A673 (cell line): Measurements from ENCODE around the gene CNN1.
"Not testable (repeated sequence)": the region's sequence is repeated elsewhere in the genome, so short reads cannot be mapped to it uniquely, and the experiment has no call there.

Source experiments
- CTCF ChIP-seq: fragments of 300-800, 200-600 bp; sonication (generic); conservative IDR thresholded peaks from 2 replicates; pipeline ENCODE4 v1.5.1; 2017; ENCODE audit warnings: low read depth, mild to moderate bottlenecking, antibody characterized with exemption, low read length, moderate library complexity, mixed read lengths
- EZH2 ChIP-seq: fragments of 200-600 bp; sonication (generic); IDR thresholded peaks from 2 replicates; pipeline ENCODE4 v1.6.1; 2017; ENCODE audit warnings: borderline replicate concordance, low read depth, mild to moderate bottlenecking, mixed read lengths, antibody characterized with exemption, low read length; ENCODE audit not compliant: poor library complexity, severe bottlenecking

GRCh38 chr19:11573354-11573753, 34.7 kb downstream of the CNN1 start:
- TF ChIP-seq CTCF, EZH2: not testable (repeated sequence)
